ENCODE results near the gene EIF3A. TPM values are rescaled to one million over a fixed set of nuclear protein-coding genes. Genes with fewer than 3 reads are reported as not detected.

The EIF3A gene
- total and polyA plus RNA-seq, 9 of the 15 experiments (the other 6 are each of a cell fraction or from before 2014, with no cell fraction given) = 19.6 to 163 (median 102) TPM

DNA sequence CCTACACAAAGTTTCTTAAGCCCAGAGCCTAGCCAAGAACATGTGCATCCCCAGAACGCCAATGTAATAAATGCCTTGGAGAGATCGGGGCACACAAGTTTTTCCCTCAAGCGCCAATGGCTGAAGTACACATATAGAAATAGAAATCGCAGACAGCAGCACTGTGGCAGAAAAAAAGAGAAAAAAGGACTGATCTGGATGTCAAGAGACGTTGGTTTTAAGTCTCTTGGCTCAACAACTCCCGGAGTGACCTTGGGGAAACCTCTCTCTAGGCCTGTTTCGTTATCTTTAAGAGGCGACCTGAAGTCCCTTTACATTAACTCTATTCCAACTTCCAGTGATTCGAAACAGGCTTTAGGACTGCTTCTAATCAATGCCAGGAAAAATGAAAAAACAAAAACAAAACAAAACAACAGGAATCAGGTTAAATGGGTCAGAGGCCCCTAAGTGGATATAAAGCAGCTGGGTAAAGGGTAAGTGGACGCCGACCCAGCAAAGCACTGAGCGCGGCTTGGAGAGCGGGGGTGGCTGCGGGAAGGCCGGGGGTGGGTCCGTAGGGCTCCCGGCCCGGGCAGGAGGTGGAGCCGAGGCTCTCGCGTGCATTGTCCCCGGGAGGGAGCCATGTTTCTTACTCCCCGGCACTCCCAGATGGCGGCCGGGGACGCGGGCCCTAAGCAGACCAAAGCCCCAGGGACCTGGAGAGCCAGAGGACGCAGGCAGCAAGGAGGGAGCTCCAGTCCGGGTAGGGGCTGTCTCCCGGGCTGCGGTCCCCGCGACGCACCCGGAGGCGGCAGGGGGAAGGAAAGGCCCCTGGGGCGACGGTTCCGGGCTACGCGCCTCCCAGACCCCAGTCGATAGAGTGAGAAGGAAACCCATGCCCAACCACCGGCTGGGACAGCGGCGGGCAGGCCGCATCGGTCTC is 757 bp downstream of the EIF3A start (continued):
- TF ChIP-seq KDM5B (IDR thresholded peaks at IDR 0.05; ENCODE audit: insufficient replicate concordance, low read depth, low read length) (no peak), RUNX1 (IDR thresholded peaks at IDR 0.05; ENCODE audit: low read depth) (no peak), TAF9B (IDR thresholded peaks at IDR 0.05; ENCODE audit: partially characterized antibody) (peak; percentile 26), ZNF253 (CRISPR knock-in tag; conservative IDR thresholded peaks at IDR 0.05) (no peak), ZNF41 (CRISPR knock-in tag; conservative IDR thresholded peaks at IDR 0.05) (no peak), TAF1 (IDR thresholded peaks at IDR 0.05; ENCODE audit: control insufficient read depth, extremely low read depth, insufficient read depth, low read length, severe bottlenecking) (peak; percentile 59), POLR2H (tag; IDR thresholded peaks at IDR 0.05; ENCODE audit: low read depth) (no peak; the same call in 1 of the 2 replicates), SNIP1 (IDR thresholded peaks at IDR 0.05; ENCODE audit: low read depth) (no peak), TEAD1 (CRISPR knock-in tag; IDR thresholded peaks at IDR 0.05) (0 out of 4 replicates have a peak, but pooled peaks of 1 of the 2 experiments have one; percentile 53), EGR1 (conservative IDR thresholded peaks at IDR 0.05) (peak; percentile 96), CHD1 (IDR thresholded peaks at IDR 0.05; ENCODE audit: low read length) (peak; percentile 71)
- TF ChIP-seq, protein P1, sequence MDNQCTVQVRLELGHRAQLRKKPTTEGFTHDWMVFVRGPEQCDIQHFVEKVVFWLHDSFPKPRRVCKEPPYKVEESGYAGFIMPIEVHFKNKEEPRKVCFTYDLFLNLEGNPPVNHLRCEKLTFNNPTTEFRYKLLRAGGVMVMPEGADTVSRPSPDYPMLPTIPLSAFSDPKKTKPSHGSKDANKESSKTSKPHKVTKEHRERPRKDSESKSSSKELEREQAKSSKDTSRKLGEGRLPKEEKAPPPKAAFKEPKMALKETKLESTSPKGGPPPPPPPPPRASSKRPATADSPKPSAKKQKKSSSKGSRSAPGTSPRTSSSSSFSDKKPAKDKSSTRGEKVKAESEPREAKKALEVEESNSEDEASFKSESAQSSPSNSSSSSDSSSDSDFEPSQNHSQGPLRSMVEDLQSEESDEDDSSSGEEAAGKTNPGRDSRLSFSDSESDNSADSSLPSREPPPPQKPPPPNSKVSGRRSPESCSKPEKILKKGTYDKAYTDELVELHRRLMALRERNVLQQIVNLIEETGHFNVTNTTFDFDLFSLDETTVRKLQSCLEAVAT (IDR thresholded peaks at IDR 0.05) = peak in 1 of 2 experiments; percentile 69; a peak in 1 of 4 replicates
- TF ChIP-seq, protein P2, sequence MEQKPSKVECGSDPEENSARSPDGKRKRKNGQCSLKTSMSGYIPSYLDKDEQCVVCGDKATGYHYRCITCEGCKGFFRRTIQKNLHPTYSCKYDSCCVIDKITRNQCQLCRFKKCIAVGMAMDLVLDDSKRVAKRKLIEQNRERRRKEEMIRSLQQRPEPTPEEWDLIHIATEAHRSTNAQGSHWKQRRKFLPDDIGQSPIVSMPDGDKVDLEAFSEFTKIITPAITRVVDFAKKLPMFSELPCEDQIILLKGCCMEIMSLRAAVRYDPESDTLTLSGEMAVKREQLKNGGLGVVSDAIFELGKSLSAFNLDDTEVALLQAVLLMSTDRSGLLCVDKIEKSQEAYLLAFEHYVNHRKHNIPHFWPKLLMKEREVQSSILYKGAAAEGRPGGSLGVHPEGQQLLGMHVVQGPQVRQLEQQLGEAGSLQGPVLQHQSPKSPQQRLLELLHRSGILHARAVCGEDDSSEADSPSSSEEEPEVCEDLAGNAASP (IDR thresholded peaks at IDR 0.05) = no peak

Data from K562 (cell line).